Measurements from ENCODE around the gene SDK1.

SDK1 gene

DNA sequence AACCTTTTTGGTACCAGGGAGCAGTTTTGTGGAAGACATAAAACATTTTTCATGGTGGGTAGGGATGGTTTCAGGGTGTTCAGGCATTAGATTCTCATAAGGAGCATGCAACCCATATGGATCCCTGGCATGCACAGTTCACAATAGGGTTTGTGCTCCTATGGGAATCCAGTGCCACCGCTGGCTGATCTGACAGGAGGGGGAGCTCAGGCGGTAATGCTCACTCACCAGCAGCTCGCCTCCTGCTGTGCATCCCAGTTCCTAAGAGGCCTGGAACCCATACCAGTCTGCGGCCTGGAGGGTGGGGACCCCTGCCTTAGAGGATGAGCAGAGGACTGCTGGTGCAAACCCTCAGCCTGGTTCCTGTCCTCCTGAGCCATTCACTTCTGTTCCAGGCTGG, 561.7 kb downstream of the SDK1 start:
- Histone ChIP-seq H3K27ac (no peak overlapping the region), H3K9ac (no peak overlapping the region)

GRCh38 chr7:3866277-3866676, 565.2 kb downstream of the SDK1 start:
- H3K27ac ChIP-seq: no peak overlapping the region
- TF ChIP-seq, protein P1, sequence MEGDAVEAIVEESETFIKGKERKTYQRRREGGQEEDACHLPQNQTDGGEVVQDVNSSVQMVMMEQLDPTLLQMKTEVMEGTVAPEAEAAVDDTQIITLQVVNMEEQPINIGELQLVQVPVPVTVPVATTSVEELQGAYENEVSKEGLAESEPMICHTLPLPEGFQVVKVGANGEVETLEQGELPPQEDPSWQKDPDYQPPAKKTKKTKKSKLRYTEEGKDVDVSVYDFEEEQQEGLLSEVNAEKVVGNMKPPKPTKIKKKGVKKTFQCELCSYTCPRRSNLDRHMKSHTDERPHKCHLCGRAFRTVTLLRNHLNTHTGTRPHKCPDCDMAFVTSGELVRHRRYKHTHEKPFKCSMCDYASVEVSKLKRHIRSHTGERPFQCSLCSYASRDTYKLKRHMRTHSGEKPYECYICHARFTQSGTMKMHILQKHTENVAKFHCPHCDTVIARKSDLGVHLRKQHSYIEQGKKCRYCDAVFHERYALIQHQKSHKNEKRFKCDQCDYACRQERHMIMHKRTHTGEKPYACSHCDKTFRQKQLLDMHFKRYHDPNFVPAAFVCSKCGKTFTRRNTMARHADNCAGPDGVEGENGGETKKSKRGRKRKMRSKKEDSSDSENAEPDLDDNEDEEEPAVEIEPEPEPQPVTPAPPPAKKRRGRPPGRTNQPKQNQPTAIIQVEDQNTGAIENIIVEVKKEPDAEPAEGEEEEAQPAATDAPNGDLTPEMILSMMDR (IDR thresholded peaks at IDR 0.05): no peak
- H3K27me3 ChIP-seq (ENCODE audit: control insufficient read depth, insufficient read depth, low read length): no peaks in the 10 kb centered on the region
- H3K4me3 ChIP-seq (ENCODE audit: low read depth, low read length): no peak overlapping the region
- no peaks in the 10 kb centered on the region for H3K4me1 ChIP-seq
- H2AFZ ChIP-seq: no peak overlapping the region
- no peaks in the 10 kb centered on the region for H3K36me3 ChIP-seq (ENCODE audit: control insufficient read depth, insufficient read depth, low read length)
- H3K9ac ChIP-seq: no peak overlapping the region
- H3K9me3 ChIP-seq (ENCODE audit: control insufficient read depth, low read length): no peaks in the 10 kb centered on the region
- H3K4me2 ChIP-seq (ENCODE audit: low read length): no peak overlapping the region
- H3K79me2 ChIP-seq: no peaks in the 10 kb centered on the region

More for the DNA sequence above, 561.7 kb downstream of the SDK1 start:
- no peak overlapping the region for H2AFZ ChIP-seq
- H3K4me1 ChIP-seq: no peaks in the 10 kb centered on the region
- no peak overlapping the region for H3K4me2 ChIP-seq (ENCODE audit: low read length)
- no peaks in the 10 kb centered on the region for H3K9me3 ChIP-seq (ENCODE audit: control insufficient read depth, low read length)
- no peaks in the 10 kb centered on the region for H3K27me3 ChIP-seq (ENCODE audit: control insufficient read depth, insufficient read depth, low read length)
- no peaks in the 10 kb centered on the region for H3K36me3 ChIP-seq (ENCODE audit: control insufficient read depth, insufficient read depth, low read length)
- H3K79me2 ChIP-seq: no peaks in the 10 kb centered on the region
- TF ChIP-seq, protein P1 (IDR thresholded peaks at IDR 0.05): no peak
- H3K4me3 ChIP-seq (ENCODE audit: low read depth, low read length): no peak overlapping the region

DNA sequence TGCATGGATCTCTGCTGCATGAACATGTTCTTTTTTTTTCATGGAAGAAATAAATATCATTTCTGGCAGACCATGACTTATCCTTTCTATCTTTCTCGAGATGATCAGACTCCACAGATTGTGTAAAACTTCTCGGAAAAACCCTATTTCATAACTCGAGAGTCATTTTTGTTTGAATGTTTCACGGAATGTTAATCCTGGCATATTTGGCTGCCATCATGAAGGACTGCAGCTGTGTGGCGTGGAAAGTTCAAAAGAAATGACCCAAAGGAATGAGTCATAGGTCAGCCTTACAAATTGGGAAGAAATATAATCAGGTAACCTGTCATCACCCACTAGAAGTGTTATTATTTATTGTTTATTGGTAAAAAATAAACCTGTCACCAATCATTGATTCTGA, 566.8 kb downstream of the SDK1 start:
- Histone ChIP-seq H2AFZ (no peak overlapping the region), H3K79me2 (no peaks in the 10 kb centered on the region), H3K4me2 (ENCODE audit: low read length) (no peak overlapping the region), H3K27ac (no peak overlapping the region), H3K9me3 (ENCODE audit: control insufficient read depth, low read length) (no peaks in the 10 kb centered on the region), H3K27me3 (ENCODE audit: control insufficient read depth, insufficient read depth, low read length) (no peaks in the 10 kb centered on the region), H3K36me3 (ENCODE audit: control insufficient read depth, insufficient read depth, low read length) (no peaks in the 10 kb centered on the region), H3K4me1 (no peaks in the 10 kb centered on the region), H3K9ac (no peak overlapping the region), H3K4me3 (ENCODE audit: low read depth, low read length) (no peak overlapping the region)
- TF ChIP-seq, protein P1 (IDR thresholded peaks at IDR 0.05): no peak

- no peaks in the 10 kb centered on the region for H3K36me3 ChIP-seq (ENCODE audit: control insufficient read depth, insufficient read depth, low read length)
- no peaks in the 10 kb centered on the region for H3K79me2 ChIP-seq
- H3K9ac ChIP-seq: no peak overlapping the region
- peaks cover 3% of the 10 kb centered on the region for H3K27me3 ChIP-seq (ENCODE audit: control insufficient read depth, insufficient read depth, low read length)
- H3K4me3 ChIP-seq (ENCODE audit: low read depth, low read length): peak overlapping the region; percentile 29
- no peak overlapping the region for H3K27ac ChIP-seq
- no peaks in the 10 kb centered on the region for H3K9me3 ChIP-seq (ENCODE audit: control insufficient read depth, low read length)
- H2AFZ ChIP-seq: no peak overlapping the region
- TF ChIP-seq, protein P1 (IDR thresholded peaks at IDR 0.05): no peak
- H3K4me1 ChIP-seq: peaks cover 6% of the 10 kb centered on the region
- peak overlapping the region; percentile 24 for H3K4me2 ChIP-seq (ENCODE audit: low read length)
Observed at GRCh38 chr7:3879355-3880075, 578.5 kb downstream of the SDK1 start.

All from parathyroid adenoma (tissue), 2 donors.